Type B pancreatic cell (in vitro differentiated cells): ENCODE results near the gene SMIM28. TPM values are rescaled to one million over a fixed set of nuclear protein-coding genes. Genes with fewer than 3 reads are reported as not detected.

Experiments
- DNase-seq: peaks from one replicate; pipeline ENCODE4 v3.0.0; 2021; ENCODE audit warnings: mixed read lengths; ENCODE audit not compliant: unreplicated experiment; ENCODE audit errors: extremely low spot score
- H3K27ac Mint-ChIP-seq: 2 replicates; pipeline ENCODE4 v1.8.0; 2021; ENCODE audit warnings: mild to moderate bottlenecking, mixed read lengths
- H3K27me3 Mint-ChIP-seq: 2 replicates; pipeline ENCODE4 v1.8.0; 2021; ENCODE audit warnings: mixed read lengths
- H3K36me3 Mint-ChIP-seq: 2 replicates; pipeline ENCODE4 v1.8.0; 2021; ENCODE audit warnings: mixed read lengths
- H3K4me1 Mint-ChIP-seq: one replicate; pipeline ENCODE4 v1.8.0; 2021; ENCODE audit warnings: mixed read lengths; ENCODE audit not compliant: unreplicated experiment
- H3K4me3 Mint-ChIP-seq: 2 replicates; pipeline ENCODE4 v1.8.0; 2021; ENCODE audit warnings: mild to moderate bottlenecking, mixed read lengths
- H3K9me3 Mint-ChIP-seq: 2 replicates; pipeline ENCODE4 v1.8.0; 2021; ENCODE audit warnings: mixed read lengths
- total RNA-seq: library from RNA; stranded (reverse); gene quantifications from 2 replicates; pipeline ENCODE4 v1.2.1, GENCODE V29; 2021; ENCODE audit warnings: low replicate concordance
- TF ChIP-seq, protein P1 (sequence below): fragments of 200-600 bp; sonication (generic); conservative IDR thresholded peaks from 2 replicates; pipeline ENCODE4 v1.5.0; 2021; ENCODE audit warnings: antibody characterized with exemption, mild to moderate bottlenecking

Gene SMIM28
- total RNA-seq, 1 donor from 2014 or later, result not detected

DNA sequence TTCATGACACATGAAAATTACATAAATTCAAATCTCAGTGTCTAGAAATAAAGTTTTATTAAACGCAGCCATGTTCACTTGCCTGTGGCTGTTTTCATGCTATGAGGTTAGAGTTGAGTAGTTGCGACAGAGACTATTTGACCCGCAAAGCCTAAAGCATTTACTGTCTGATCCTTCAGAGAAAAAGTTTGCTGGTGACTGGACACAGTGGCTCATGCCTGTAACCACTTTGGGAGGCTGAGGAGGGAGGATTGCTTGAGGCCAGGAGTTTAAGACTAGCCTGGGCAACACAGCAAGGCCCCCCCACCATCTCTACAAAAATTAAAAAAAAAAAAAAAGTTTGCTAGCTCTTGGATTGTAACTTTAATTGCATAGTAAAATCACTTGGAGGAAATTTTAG, 9.2 kb downstream of the SMIM28 start:
- TF ChIP-seq, protein P1, sequence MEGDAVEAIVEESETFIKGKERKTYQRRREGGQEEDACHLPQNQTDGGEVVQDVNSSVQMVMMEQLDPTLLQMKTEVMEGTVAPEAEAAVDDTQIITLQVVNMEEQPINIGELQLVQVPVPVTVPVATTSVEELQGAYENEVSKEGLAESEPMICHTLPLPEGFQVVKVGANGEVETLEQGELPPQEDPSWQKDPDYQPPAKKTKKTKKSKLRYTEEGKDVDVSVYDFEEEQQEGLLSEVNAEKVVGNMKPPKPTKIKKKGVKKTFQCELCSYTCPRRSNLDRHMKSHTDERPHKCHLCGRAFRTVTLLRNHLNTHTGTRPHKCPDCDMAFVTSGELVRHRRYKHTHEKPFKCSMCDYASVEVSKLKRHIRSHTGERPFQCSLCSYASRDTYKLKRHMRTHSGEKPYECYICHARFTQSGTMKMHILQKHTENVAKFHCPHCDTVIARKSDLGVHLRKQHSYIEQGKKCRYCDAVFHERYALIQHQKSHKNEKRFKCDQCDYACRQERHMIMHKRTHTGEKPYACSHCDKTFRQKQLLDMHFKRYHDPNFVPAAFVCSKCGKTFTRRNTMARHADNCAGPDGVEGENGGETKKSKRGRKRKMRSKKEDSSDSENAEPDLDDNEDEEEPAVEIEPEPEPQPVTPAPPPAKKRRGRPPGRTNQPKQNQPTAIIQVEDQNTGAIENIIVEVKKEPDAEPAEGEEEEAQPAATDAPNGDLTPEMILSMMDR, result no peak
- Mint-ChIP-seq H3K36me3 (no peaks in the 10 kb centered on the region), H3K27ac (no peak overlapping the region), H3K9me3 (no peaks in the 10 kb centered on the region), H3K4me1 (peaks cover 8% of the 10 kb centered on the region), H3K27me3 (no peaks in the 10 kb centered on the region), H3K4me3 (no peak overlapping the region)
- DNase-seq, result no peak

DNA sequence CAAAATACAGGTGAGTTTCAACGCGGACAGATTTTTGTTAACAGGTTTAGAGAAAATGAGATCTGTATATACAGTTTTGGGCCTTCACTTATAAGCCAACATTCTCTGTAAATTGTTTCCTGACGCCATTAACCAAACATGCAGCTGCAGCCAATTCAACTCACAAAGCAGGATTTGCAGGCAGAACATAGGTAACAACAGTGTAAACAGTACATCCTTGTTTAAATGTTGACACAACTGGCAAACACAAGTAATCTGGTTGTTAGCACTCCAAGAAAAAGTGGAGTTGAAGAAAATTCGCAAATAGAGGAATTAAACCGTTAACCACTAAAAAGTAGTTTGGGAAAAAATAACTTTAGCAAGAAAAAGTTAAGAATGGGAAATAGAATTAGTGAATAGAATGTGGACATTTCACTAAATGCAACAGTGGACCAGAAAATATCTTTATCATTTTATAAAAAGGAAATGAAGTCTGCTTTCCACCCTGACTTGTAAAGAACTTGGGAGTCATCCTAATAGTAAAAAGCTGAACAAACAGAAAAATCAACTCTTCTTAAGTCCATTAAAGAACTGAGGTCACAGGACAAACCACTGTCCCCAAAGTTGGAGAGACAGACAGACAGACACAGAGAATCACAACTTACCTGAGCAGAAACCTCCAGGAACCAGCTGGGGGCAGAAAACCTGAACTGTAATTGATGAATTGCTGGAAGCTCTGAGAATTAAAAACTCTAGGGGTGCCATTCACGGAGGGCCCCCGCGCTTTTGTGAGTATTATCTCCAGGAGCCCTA, 10.1 kb downstream of the SMIM28 start:
- Mint-ChIP-seq H3K4me3 (no peak overlapping the region), H3K4me1 (peaks cover 8% of the 10 kb centered on the region), H3K27ac (no peak overlapping the region), H3K27me3 (no peaks in the 10 kb centered on the region), H3K36me3 (no peaks in the 10 kb centered on the region), H3K9me3 (no peaks in the 10 kb centered on the region)
- TF ChIP-seq, protein P1, result no peak
- no peak for DNase-seq

DNA sequence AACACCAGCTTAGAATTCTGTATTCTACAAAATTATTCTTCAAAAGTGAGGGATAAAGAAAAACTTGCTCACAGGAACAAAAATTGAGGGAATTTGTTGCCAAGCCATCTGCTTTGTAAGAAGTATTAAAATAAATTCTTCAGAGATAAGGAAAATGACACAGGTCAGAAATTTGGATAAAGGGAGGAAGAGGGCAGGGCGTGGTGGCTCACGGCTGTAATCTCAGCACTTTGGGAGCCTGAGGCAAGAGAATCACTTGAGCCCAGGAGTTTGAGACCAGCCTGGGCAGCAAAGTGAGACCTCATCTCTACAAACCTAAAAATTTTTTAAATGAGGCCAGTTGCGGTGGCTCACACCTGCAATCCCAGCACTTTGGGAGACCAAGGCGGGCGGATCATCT, 11.8 kb downstream of the SMIM28 start:
- TF ChIP-seq, protein P1, result no peak
- H3K9me3 Mint-ChIP-seq, result no peaks in the 10 kb centered on the region
- no peaks in the 10 kb centered on the region for H3K27me3 Mint-ChIP-seq
- no peak overlapping the region for H3K4me3 Mint-ChIP-seq
- H3K27ac Mint-ChIP-seq, result no peak overlapping the region
- peaks cover 8% of the 10 kb centered on the region for H3K4me1 Mint-ChIP-seq
- DNase-seq, result no peak
- H3K36me3 Mint-ChIP-seq, result no peaks in the 10 kb centered on the region

GRCh38 chr6:138393871-138394783, 16.4 kb downstream of the SMIM28 start:
- H3K4me3 Mint-ChIP-seq, result no peak overlapping the region
- DNase-seq, result no peak
- no peaks in the 10 kb centered on the region for H3K36me3 Mint-ChIP-seq
- TF ChIP-seq, protein P1, result no peak
- peaks cover 6% of the 10 kb centered on the region for H3K4me1 Mint-ChIP-seq
- H3K27me3 Mint-ChIP-seq, result no peaks in the 10 kb centered on the region
- H3K27ac Mint-ChIP-seq, result no peak overlapping the region
- H3K9me3 Mint-ChIP-seq, result no peaks in the 10 kb centered on the region

DNA sequence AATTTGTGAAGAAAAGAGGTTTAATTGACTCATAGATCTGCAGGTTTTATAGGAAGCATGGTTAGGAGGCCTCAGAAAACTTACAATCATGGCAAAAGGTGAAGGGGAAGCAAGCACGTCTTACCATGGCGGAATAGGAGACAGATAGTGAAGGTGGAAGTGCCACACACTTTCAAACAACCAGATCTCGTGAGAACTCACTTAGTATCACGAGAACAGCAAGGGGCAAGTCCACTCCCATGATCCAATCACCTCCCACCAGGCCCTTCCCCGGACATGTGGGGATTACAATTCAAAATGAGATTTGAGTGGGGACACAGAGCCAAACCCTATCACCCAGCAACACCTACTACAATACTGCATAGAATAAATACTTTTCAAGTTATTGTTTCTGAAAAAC, 19.0 kb downstream of the SMIM28 start:
- no peak for DNase-seq
- no peak overlapping the region for H3K4me3 Mint-ChIP-seq
- no peak overlapping the region for H3K27ac Mint-ChIP-seq
- no peaks in the 10 kb centered on the region for H3K27me3 Mint-ChIP-seq
- H3K9me3 Mint-ChIP-seq, result no peaks in the 10 kb centered on the region
- H3K4me1 Mint-ChIP-seq, result peaks cover 6% of the 10 kb centered on the region
- TF ChIP-seq, protein P1, result no peak
- H3K36me3 Mint-ChIP-seq, result no peaks in the 10 kb centered on the region
